OCI-M2 (cell line): ENCODE measurements around the gene USP6NL.

Experiments
- DNase-seq: peaks from one replicate; lab custom pipeline; 2025; ENCODE audit not compliant: unreplicated experiment; lab: John Stamatoyannopoulos, UW

The USP6NL gene

GRCh38 chr10:11483201-11484148 is 128.0 kb downstream of the USP6NL start:
- no peak for DNase-seq

- DNase-seq, result no peak
Observed at GRCh38 chr10:11482306-11482705, 129.1 kb downstream of the USP6NL start.

GRCh38 chr10:11480687-11481086 is 130.8 kb downstream of the USP6NL start:
- DNase-seq, result no peak

GRCh38 chr10:11479300-11479699 is 132.2 kb downstream of the USP6NL start:
- DNase-seq, result no peak

GRCh38 chr10:11478807-11479206 is 132.6 kb downstream of the USP6NL start:
- no peak for DNase-seq

- DNase-seq, result no peak
Observed at GRCh38 chr10:11475831-11476434, 135.5 kb downstream of the USP6NL start.

GRCh38 chr10:11473128-11473760 is 138.2 kb downstream of the USP6NL start:
- no peak for DNase-seq

- DNase-seq, result peak; percentile 1
Observed at GRCh38 chr10:11472158-11472753, 139.2 kb downstream of the USP6NL start.

GRCh38 chr10:11469575-11470391 is 141.7 kb downstream of the USP6NL start:
- no peak for DNase-seq

- DNase-seq, result no peak
Observed at GRCh38 chr10:11468126-11468742, 143.2 kb downstream of the USP6NL start.

GRCh38 chr10:11465406-11465805 is 146.0 kb downstream of the USP6NL start:
- no peak for DNase-seq

- no peak for DNase-seq
Observed at GRCh38 chr10:11463111-11463510, 148.3 kb downstream of the USP6NL start.

- DNase-seq, result no peak
Observed at GRCh38 chr10:11462071-11462470, 149.4 kb downstream of the USP6NL start.

- no peak for DNase-seq
Observed at GRCh38 chr10:11457336-11457735, 154.1 kb downstream of the USP6NL start.

GRCh38 chr10:11454958-11455566 is 156.4 kb downstream of the USP6NL start:
- no peak for DNase-seq

GRCh38 chr10:11454160-11454559 is 157.3 kb downstream of the USP6NL start:
- no peak for DNase-seq

- no peak for DNase-seq
Observed at GRCh38 chr10:11451640-11452260, 159.7 kb downstream of the USP6NL start.

- DNase-seq, result no peak
Observed at GRCh38 chr10:11450427-11450826, 161.0 kb downstream of the USP6NL start.

GRCh38 chr10:11449761-11450160 is 161.7 kb downstream of the USP6NL start:
- DNase-seq, result no peak
